HEK293 (cell line): Measurements from ENCODE around the gene RNF151.

Source experiments
- CTCF ChIA-PET: fragments of 350-600 bp; formaldehyde crosslinking; extraction: SDS; loops from one replicate; lab custom pipeline; 2021; ENCODE audit warnings: antibody characterized with exemption; lab: Yijun Ruan, JAX
- POLR2A ChIA-PET: fragments of 300-600 bp; formaldehyde crosslinking; extraction: SDS; loops from one replicate; lab custom pipeline; 2020; ENCODE audit warnings: antibody characterized with exemption, inconsistent platforms; lab: Yijun Ruan, JAX
- H3K27ac ChIP-seq: fragments of 200-500 bp; sonication (Bioruptor generic); 2 replicates; pipeline ENCODE4 v1.5.1; 2014; ENCODE audit warnings: low read depth, low read length, control low read depth, inconsistent platforms; ENCODE audit errors: extremely low read depth
- H3K36me3 ChIP-seq, 2 experiments: fragments of 200-500 bp in 1 of 2; sonication (Bioruptor generic) in 1 of 2; 1 replicate in 1 of 2; 2 replicates in 1 of 2; pipeline ENCODE4 v1.5.1; 2014 to 2017; ENCODE audit warnings: inconsistent platforms in 2 of 2, low read length in 2 of 2; ENCODE audit not compliant: control insufficient read depth in 2 of 2, insufficient read depth in 1 of 2
- H3K4me1 ChIP-seq: fragments of 200-500 bp; sonication (Bioruptor generic); 2 replicates; pipeline ENCODE4 v1.5.1; 2014; ENCODE audit warnings: mild to moderate bottlenecking, low read length, inconsistent platforms; ENCODE audit not compliant: control insufficient read depth, insufficient read depth
- H3K4me3 ChIP-seq: 2 replicates; pipeline ENCODE4 v1.5.1; 2011; ENCODE audit warnings: low read depth, mild to moderate bottlenecking, control low read depth, low read length, moderate library complexity
- H3K9me3 ChIP-seq: fragments of 200-500 bp; sonication (Bioruptor generic); 2 replicates; pipeline ENCODE4 v1.5.1; 2014; ENCODE audit warnings: low read depth, low read length, inconsistent platforms; ENCODE audit not compliant: control insufficient read depth, insufficient read depth
- EGR2 ChIP-seq: fragments of 450-650 bp; formaldehyde crosslinking; IDR thresholded peaks from 2 replicates; pipeline ENCODE4 v1.5.1; 2016; ENCODE audit warnings: low read depth, missing biosample characterization, missing genetic modification characterization
- FEZF1 ChIP-seq: fragments of 450-650 bp; formaldehyde crosslinking; IDR thresholded peaks from 2 replicates; pipeline ENCODE4 v1.5.1; 2016; ENCODE audit warnings: missing biosample characterization, missing genetic modification characterization
- IKZF3 ChIP-seq: fragments of 450-650 bp; IDR thresholded peaks from 2 replicates; pipeline ENCODE4 v1.5.0; 2018; ENCODE audit warnings: missing biosample characterization, mild to moderate bottlenecking, missing genetic modification characterization, moderate library complexity
- PRDM10 ChIP-seq: fragments of 450-650 bp; formaldehyde crosslinking; IDR thresholded peaks from 2 replicates; pipeline ENCODE4 v1.5.1; 2016; ENCODE audit warnings: missing biosample characterization, missing genetic modification characterization
- SCRT2 ChIP-seq: fragments of 450-650 bp; formaldehyde crosslinking; IDR thresholded peaks from 2 replicates; pipeline ENCODE4 v1.5.1; 2016; ENCODE audit warnings: missing biosample characterization, missing genetic modification characterization
- SP2 ChIP-seq: fragments of 450-650 bp; formaldehyde crosslinking; IDR thresholded peaks from 2 replicates; pipeline ENCODE4 v1.5.1; 2016; ENCODE audit warnings: missing biosample characterization, missing genetic modification characterization
- SP3 ChIP-seq: fragments of 450-650 bp; formaldehyde crosslinking; IDR thresholded peaks from 2 replicates; pipeline ENCODE4 v1.5.1; 2016; ENCODE audit warnings: missing biosample characterization, missing genetic modification characterization
- ZBTB17 ChIP-seq: fragments of 450-650 bp; formaldehyde crosslinking; IDR thresholded peaks from 2 replicates; pipeline ENCODE4 v1.5.1; 2016; ENCODE audit warnings: missing biosample characterization, missing genetic modification characterization
- ZBTB48 ChIP-seq: fragments of 450-650 bp; formaldehyde crosslinking; IDR thresholded peaks from 2 replicates; pipeline ENCODE4 v1.5.1; 2016; ENCODE audit warnings: missing biosample characterization, missing genetic modification characterization
- ZBTB8A ChIP-seq: fragments of 450-650 bp; formaldehyde crosslinking; IDR thresholded peaks from 2 replicates; pipeline ENCODE4 v1.5.1; 2016; ENCODE audit warnings: missing biosample characterization, missing genetic modification characterization
- ZFHX2 ChIP-seq: fragments of 450-650 bp; formaldehyde crosslinking; conservative IDR thresholded peaks from 2 replicates; pipeline ENCODE4 v1.5.1; 2016; ENCODE audit warnings: missing biosample characterization, missing genetic modification characterization
- ZFP37 ChIP-seq: fragments of 450-650 bp; formaldehyde crosslinking; IDR thresholded peaks from 2 replicates; pipeline ENCODE4 v1.5.1; 2016; ENCODE audit warnings: missing biosample characterization, missing genetic modification characterization
- ZNF18 ChIP-seq: fragments of 450-650 bp; formaldehyde crosslinking; IDR thresholded peaks from 2 replicates; pipeline ENCODE4 v1.5.1; 2016; ENCODE audit warnings: missing biosample characterization, missing genetic modification characterization
- ZNF23 ChIP-seq: fragments of 450-650 bp; formaldehyde crosslinking; IDR thresholded peaks from 2 replicates; pipeline ENCODE4 v1.5.1; 2016; ENCODE audit warnings: missing biosample characterization, missing genetic modification characterization, borderline replicate concordance
- ZNF239 ChIP-seq: fragments of 450-650 bp; formaldehyde crosslinking; IDR thresholded peaks from 2 replicates; pipeline ENCODE4 v1.5.1; 2016; ENCODE audit warnings: missing biosample characterization, missing genetic modification characterization
- ZNF24 ChIP-seq: fragments of 450-650 bp; formaldehyde crosslinking; IDR thresholded peaks from 2 replicates; pipeline ENCODE4 v1.5.1; 2016; ENCODE audit warnings: missing biosample characterization, missing genetic modification characterization
- ZNF292 ChIP-seq: fragments of 450-650 bp; formaldehyde crosslinking; IDR thresholded peaks from 2 replicates; pipeline ENCODE4 v1.5.1; 2016; ENCODE audit warnings: low read depth, missing biosample characterization, missing genetic modification characterization, borderline replicate concordance
- ZNF335 ChIP-seq: fragments of 450-650 bp; formaldehyde crosslinking; conservative IDR thresholded peaks from 2 replicates; pipeline ENCODE4 v1.5.1; 2016; ENCODE audit warnings: missing biosample characterization, missing genetic modification characterization
- ZNF513 ChIP-seq: fragments of 450-650 bp; IDR thresholded peaks from 2 replicates; pipeline ENCODE4 v1.5.1; 2018; ENCODE audit warnings: missing biosample characterization, missing genetic modification characterization
- ZNF548 ChIP-seq: fragments of 450-650 bp; formaldehyde crosslinking; IDR thresholded peaks from 2 replicates; pipeline ENCODE4 v1.5.1; 2016; ENCODE audit warnings: missing biosample characterization, missing genetic modification characterization
- ZNF600 ChIP-seq: fragments of 450-650 bp; formaldehyde crosslinking; IDR thresholded peaks from 2 replicates; pipeline ENCODE4 v1.5.1; 2016; ENCODE audit warnings: missing biosample characterization, missing genetic modification characterization
- ZNF654 ChIP-seq: fragments of 450-650 bp; formaldehyde crosslinking; IDR thresholded peaks from 2 replicates; pipeline ENCODE4 v1.5.1; 2016; ENCODE audit warnings: low read depth, missing biosample characterization, missing genetic modification characterization
- ZNF677 ChIP-seq: fragments of 450-650 bp; IDR thresholded peaks from 2 replicates; pipeline ENCODE4 v1.5.0; 2018; ENCODE audit warnings: missing biosample characterization, mild to moderate bottlenecking, missing genetic modification characterization, moderate library complexity

Gene RNF151

DNA sequence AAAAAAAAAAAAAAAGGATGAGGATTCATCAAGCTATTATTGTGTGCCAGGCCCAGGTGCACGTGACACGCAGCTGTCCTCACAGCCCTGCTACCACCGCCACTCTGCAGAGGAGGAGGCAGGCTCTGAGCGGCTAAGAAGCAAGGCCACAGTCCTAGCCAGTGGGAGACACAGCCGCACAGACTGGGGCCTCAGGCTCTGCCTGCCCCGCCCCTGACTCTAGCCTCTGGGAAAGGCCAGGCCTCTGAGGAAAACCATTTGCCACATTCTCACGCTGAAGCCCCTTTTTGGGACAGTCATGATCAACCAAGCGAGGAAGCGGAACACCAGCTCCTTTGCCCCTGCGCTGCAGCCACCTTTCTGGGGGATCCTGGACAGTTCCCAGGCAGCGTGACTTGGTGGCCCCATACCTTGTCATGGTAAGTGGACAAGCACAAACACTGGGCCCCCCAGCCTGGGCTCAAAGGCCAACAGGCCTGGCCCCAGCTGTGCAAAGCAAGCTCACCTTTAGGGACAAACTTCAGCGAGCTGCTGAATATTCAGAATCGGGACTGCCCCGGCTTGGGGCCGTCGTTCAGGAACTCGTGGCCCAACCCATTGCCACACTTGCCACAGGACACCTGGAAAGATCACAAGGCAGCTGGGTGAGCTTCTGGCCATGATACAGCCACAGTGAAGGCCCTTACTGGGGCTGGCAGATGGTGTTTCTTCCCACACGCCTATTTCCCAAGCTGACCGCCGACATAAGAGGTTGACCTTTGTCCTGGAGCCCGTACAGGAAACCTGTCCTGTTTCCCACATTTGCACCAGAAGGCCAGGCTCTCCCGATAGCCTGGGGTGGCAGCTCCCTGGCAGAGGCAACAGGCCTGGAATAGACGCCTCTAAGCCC, 26.1 kb upstream of the RNF151 start:
- Histone ChIP-seq H3K27ac (no peak overlapping the region), H3K4me3 (no peak overlapping the region), H3K9me3 (no peaks in the 10 kb centered on the region), H3K4me1 (no peaks in the 10 kb centered on the region; the same call in 1 of the 2 replicates), H3K36me3 (peaks cover 0 to 38% of the 10 kb centered on the region in 2 experiments; a peak in 2 of 3 replicates)
- no peak for TF ChIP-seq SP3 (tag by site-specific recombination)
- TF ChIP-seq ZNF23 (tag by site-specific recombination) = no peak
- no peak for TF ChIP-seq ZNF600 (tag by site-specific recombination)
- no peak for TF ChIP-seq ZNF292
- ChIA-PET POLR2A (interaction anchor here (1.0 to 1.9 kb wide), 7 partner anchors 11 to 311 kb away, joined by 3 to 11 read pairs (median 5); partner anchors contain the start of genes ECI1 and RPS2), CTCF (interaction anchor here (0.7 to 2.6 kb wide), 5 partner anchors 8 to 74 kb away, joined by 3 to 19 read pairs (median 3); no protein-coding TSS in a partner anchor)

- Histone ChIP-seq H3K27ac (no peak overlapping the region), H3K36me3 (peaks cover 0 to 38% of the 10 kb centered on the region in 2 experiments; a peak in 2 of 3 replicates), H3K4me1 (no peaks in the 10 kb centered on the region), H3K4me3 (no peak overlapping the region), H3K9me3 (no peaks in the 10 kb centered on the region)
- ChIA-PET POLR2A (interaction anchor here (1.0 to 1.9 kb wide), 6 partner anchors 12 to 310 kb away, joined by 3 to 11 read pairs (median 5); partner anchors contain the start of genes ECI1 and RPS2), CTCF (interaction anchor here (0.6 to 2.6 kb wide), 5 partner anchors 9 to 263 kb away, joined by 3 to 19 read pairs (median 4); no protein-coding TSS in a partner anchor)
- TF ChIP-seq ZNF239 = no peak
- TF ChIP-seq ZNF24 = no peak
- peak; percentile 59 for TF ChIP-seq SP2 (tag by site-specific recombination)
- TF ChIP-seq FEZF1 = peak; percentile 57
- peak; percentile 11; the same call in 1 of the 2 replicates for TF ChIP-seq IKZF3 (tag by site-specific recombination)
- peak; percentile 63 for TF ChIP-seq ZNF600 (tag by site-specific recombination)
- TF ChIP-seq ZNF677 (tag by site-specific recombination) = no peak
- TF ChIP-seq ZBTB17 (tag by site-specific recombination) = 0 out of 2 replicates have a peak, but pooled peaks have one; percentile 53
- no peak for TF ChIP-seq ZNF513 (tag by site-specific recombination)
- peak; percentile 10; the same call in 1 of the 2 replicates for TF ChIP-seq EGR2 (tag by site-specific recombination)
- peak; percentile 98 for TF ChIP-seq PRDM10 (tag by site-specific recombination)
- TF ChIP-seq ZFP37 (tag by site-specific recombination) = no peak
- no peak; the same call in 1 of the 2 replicates for TF ChIP-seq SCRT2 (tag by site-specific recombination)
- TF ChIP-seq ZNF18 (tag by site-specific recombination) = no peak
- peak; percentile 8; the same call in 1 of the 2 replicates for TF ChIP-seq ZFHX2 (tag by site-specific recombination)
- TF ChIP-seq ZNF548 = no peak
- peak; percentile 21; the same call in 1 of the 2 replicates for TF ChIP-seq ZBTB8A
- TF ChIP-seq ZNF335 = peak; percentile 66
- TF ChIP-seq ZBTB48 = 0 out of 2 replicates have a peak, but pooled peaks have one; percentile 24
- peak; percentile 38 for TF ChIP-seq ZNF654 (tag by site-specific recombination)
Observed at GRCh38 chr16:1941162-1942046, 25.3 kb upstream of the RNF151 start.
